HepG2 (cell line): ENCODE data around the gene ARHGEF26. TPM values are rescaled to one million over a fixed set of nuclear protein-coding genes. Genes with fewer than 3 reads are reported as not detected.

Experiments used
- ATAC-seq: fragments of 200-7000 bp; cut with Tn5 transposase; 3 replicates; pipeline ENCODE4 v1.9.1; 2020; ENCODE audit warnings: mild to moderate bottlenecking, moderate library complexity
- BruUV-seq: library from RNA; stranded (reverse); fragments of 400-500 nt; replicated peaks from 2 replicates; lab custom pipeline; 2021; lab: Mats Ljungman, UMichigan
- CTCF ChIA-PET: fragments of 300-600 bp; formaldehyde crosslinking; extraction: SDS; loops from one replicate; lab custom pipeline; 2021; ENCODE audit warnings: low total read pairs, inconsistent platforms, low intra/inter-chr PET ratio; lab: Yijun Ruan, JAX
- POLR2A ChIA-PET: fragments of 350-600 bp; sonication (Branson Sonifier 250); formaldehyde crosslinking; loops from one replicate; lab custom pipeline; 2020; ENCODE audit warnings: antibody characterized with exemption, inconsistent platforms; lab: Yijun Ruan, JAX
- DNase-seq: peaks from one replicate; pipeline ENCODE4 v3.0.0-alpha.2; 2015; ENCODE audit warnings: low spot score
- FAIRE-seq: peaks from 3 replicates; lab custom pipeline; 2011; peaks lifted over from hg19 to GRCh38; lab: Jason Lieb, UNC
- H2AFZ ChIP-seq: one replicate; pipeline ENCODE4 v1.6.1; 2011; ENCODE audit warnings: low read length, inconsistent platforms
- H3K27ac ChIP-seq: fragments of 300-600 bp; 3 replicates; pipeline ENCODE4 v1.8.0; 2011; ENCODE audit warnings: mixed run types, mild to moderate bottlenecking, mixed read lengths, low read length, inconsistent platforms; ENCODE audit not compliant: insufficient read depth; ENCODE audit errors: extremely low read length
- H3K27me3 ChIP-seq, 2 experiments: fragments of 200-600 bp in 1 of 2; 2 replicates in 1 of 2; 3 replicates in 1 of 2; pipeline versions ENCODE4 v1.6.0 to v1.8.0; 2011; ENCODE audit warnings: low read length in 2 of 2, mild to moderate bottlenecking in 2 of 2, moderate library complexity in 2 of 2, inconsistent platforms in 1 of 2; ENCODE audit not compliant: insufficient read depth in 2 of 2, control insufficient read depth in 1 of 2
- H3K36me3 ChIP-seq, 2 experiments: fragments of 200-600 bp in 1 of 2; replicated peaks in 1 of 2; 2 replicates in 1 of 2; 3 replicates in 1 of 2; pipeline versions ENCODE4 v1.5.1 to v1.8.0; 2011; ENCODE audit warnings: low read length in 2 of 2, inconsistent platforms in 1 of 2; ENCODE audit not compliant: insufficient read depth in 2 of 2, control insufficient read depth in 1 of 2
- H3K4me1 ChIP-seq: 2 replicates; pipeline ENCODE4 v1.5.1; 2012; ENCODE audit warnings: low read length, inconsistent platforms; ENCODE audit not compliant: insufficient read depth
- H3K4me2 ChIP-seq: 2 replicates; pipeline ENCODE4 v1.6.0; 2011; ENCODE audit warnings: low read depth, low read length, inconsistent platforms
- H3K4me3 ChIP-seq, 3 experiments: fragments of 200-600 bp in 1 of 3; sonication (generic), shearing (Covaris generic) in 1 of 3; replicated peaks in 1 of 3; 2 replicates each; pipeline ENCODE4 v1.5.1; 2011 to 2016; ENCODE audit warnings: low read length in 3 of 3, inconsistent platforms in 2 of 3, low read depth in 2 of 3, mild to moderate bottlenecking in 2 of 3, control low read depth in 1 of 3, mixed read lengths in 1 of 3; ENCODE audit not compliant: insufficient read depth in 1 of 3
- H3K79me2 ChIP-seq: one replicate; pipeline ENCODE4 v1.6.1; 2011; ENCODE audit warnings: low read length, inconsistent platforms; ENCODE audit not compliant: insufficient read depth
- H3K9ac ChIP-seq: 2 replicates; pipeline ENCODE4 v1.6.0; 2011; ENCODE audit warnings: mild to moderate bottlenecking, low read depth, low read length, inconsistent platforms; ENCODE audit not compliant: insufficient read depth
- H3K9me3 ChIP-seq: 2 replicates; pipeline ENCODE4 v1.5.1; 2012; ENCODE audit warnings: mild to moderate bottlenecking, low read length
- H4K20me1 ChIP-seq: 2 replicates; pipeline ENCODE4 v1.6.0; 2011; ENCODE audit warnings: inconsistent platforms, mild to moderate bottlenecking, low read length, moderate library complexity; ENCODE audit not compliant: insufficient read depth
- HNF4G ChIP-seq, 2 experiments: sonication (generic) in 1 of 2; formaldehyde crosslinking in 1 of 2; IDR thresholded peaks; 2 replicates each; pipeline versions ENCODE4 v1.4.0 to v1.6.1; 2011 to 2020; ENCODE audit warnings: borderline replicate concordance in 2 of 2, low read depth in 2 of 2, mild to moderate bottlenecking in 2 of 2, low read length in 1 of 2, missing genetic modification reagents in 1 of 2, moderate library complexity in 1 of 2
- HOMEZ ChIP-seq: IDR thresholded peaks from 2 replicates; pipeline ENCODE4 v1.6.1; 2016; ENCODE audit warnings: low read depth
- LBX2 ChIP-seq: sonication (generic); formaldehyde crosslinking; IDR thresholded peaks from 2 replicates; pipeline ENCODE4 v1.5.0; 2020; ENCODE audit warnings: missing genetic modification reagents, mild to moderate bottlenecking, borderline replicate concordance
- NCOA2 ChIP-seq: sonication (generic); formaldehyde crosslinking; IDR thresholded peaks from 2 replicates; pipeline ENCODE4 v1.8.0; 2022; ENCODE audit warnings: inconsistent platforms
- NFRKB ChIP-seq: fragments of 450-650 bp; IDR thresholded peaks from 2 replicates; pipeline ENCODE4 v1.6.1; 2017
- STAT6 ChIP-seq: sonication (generic); formaldehyde crosslinking; IDR thresholded peaks from 2 replicates; pipeline ENCODE4 v1.4.0; 2020; ENCODE audit warnings: missing genetic modification reagents, mild to moderate bottlenecking, borderline replicate concordance
- ZBTB4 ChIP-seq: sonication (generic); formaldehyde crosslinking; IDR thresholded peaks from 2 replicates; pipeline ENCODE4 v1.4.0; 2020; ENCODE audit warnings: missing genetic modification reagents, mild to moderate bottlenecking, borderline replicate concordance
- ZFP41 ChIP-seq: sonication (generic); formaldehyde crosslinking; IDR thresholded peaks from 2 replicates; pipeline ENCODE4 v1.4.0; 2020; ENCODE audit warnings: mild to moderate bottlenecking, missing genetic modification reagents, borderline replicate concordance
- ZNF281 ChIP-seq: sonication (generic); formaldehyde crosslinking; IDR thresholded peaks from 2 replicates; pipeline ENCODE4 v1.4.0; 2020; ENCODE audit warnings: missing genetic modification reagents, borderline replicate concordance
- WGBS: methylation state at CpG from one replicate; pipeline ENCODE4 v1.1.6; 2017; ENCODE audit warnings: low lambda C conversion rate; 5-methylcytosine and 5-hydroxymethylcytosine counted together
- in situ Hi-C: cut with HindIII; loops from 2 replicates; pipeline ENCODE4 v1.10.0; 2017; ENCODE audit warnings: low pct_unique_long_range_greater_than_20kb; ENCODE audit not compliant: extremely low pct_ligation_motif_present
- intact Hi-C: fragments of 100-400 bp; cut with micrococcal nuclease; formaldehyde crosslinking; loops from one replicate; pipeline ENCODE4 v1.10.0; 2022; ENCODE audit not compliant: unreplicated experiment
- polyA plus RNA-seq, 8 experiments: library from polyadenylated mRNA; depleted of rRNA in 3 of 8; stranded (reverse) in 7 of 8; unstranded in 1 of 8; fragments of >200 nt; fragmentation: Illumina TruSeq in 4 of 8; extraction: Trizol in 4 of 8; gene quantifications; 2 replicates each; pipeline versions ENCODE4 v1.2.1 to v1.2.3, GENCODE V29; 2011 to 2016; ENCODE audit warnings: low read depth in 4 of 8, missing spikeins in 1 of 8, mixed read lengths in 1 of 8; ENCODE audit not compliant: insufficient read depth in 1 of 8
- total RNA-seq, 5 experiments: library from RNA; depleted of rRNA; stranded (reverse); fragments of >200 nt; fragmentation: Illumina TruSeq; extraction: Trizol; gene quantifications; 2 replicates each; pipeline ENCODE4 v1.2.3, GENCODE V29; 2016; ENCODE audit warnings: low read depth in 1 of 5

The ARHGEF26 gene
- total and polyA plus RNA-seq, 2 of the 13 experiments (the other 11 are each of a cell fraction or from before 2014, with no cell fraction given): 0.74 to 6.1 TPM

GRCh38 chr3:154252759-154253638 lies 131.8 kb downstream of the ARHGEF26 start:
- no TSS peak for BruUV-seq
- H3K36me3 ChIP-seq: peaks cover 0 to 13% of the 10 kb centered on the region in 2 experiments; a peak in 4 of 5 replicates
- DNase-seq: peak; percentile 84
- H3K4me1 ChIP-seq: peaks cover 41% of the 10 kb centered on the region
- ATAC-seq: peak; percentile 83
- POLR2A ChIA-PET: interaction anchor here (1.1 kb wide), 1 partner anchor 132 kb away, joined by 5 read pairs; the partner anchor contains the start of gene ARHGEF26
- H3K9me3 ChIP-seq: no peaks in the 10 kb centered on the region
- CTCF ChIA-PET: interaction anchor here (0.7 to 3.1 kb wide), 4 partner anchors 157 to 235 kb away, joined by 3 to 38 read pairs (median 18); no protein-coding TSS in a partner anchor
- in situ Hi-C loops (loop anchor here (5.0 to 10.0 kb wide), 3 partner anchors 128 to 211 kb away; partner anchors contain the start of gene ARHGEF26), intact Hi-C loops (loop anchor here (1.0 to 10.0 kb wide), 4 partner anchors 128 to 231 kb away; partner anchors contain the start of gene ARHGEF26)
- no peak overlapping the region for H2AFZ ChIP-seq
- no peak overlapping the region for H3K4me3 ChIP-seq
- 13% methylated on average over 11 of the region's 11 CpGs for WGBS
- peak; percentile 87 for FAIRE-seq
- H3K27me3 ChIP-seq: no peaks in the 10 kb centered on the region
- no peak overlapping the region for H3K9ac ChIP-seq
- no peaks in the 10 kb centered on the region for H3K79me2 ChIP-seq
- no peak overlapping the region for H3K27ac ChIP-seq
- no peak overlapping the region for H3K4me2 ChIP-seq
- no peaks in the 10 kb centered on the region for H4K20me1 ChIP-seq
- no peak for TF ChIP-seq STAT6 (CRISPR knock-in tag)
- TF ChIP-seq ZBTB4: no peak
- TF ChIP-seq HOMEZ (CRISPR knock-in tag): no peak
- no peak for TF ChIP-seq LBX2 (CRISPR knock-in tag)
- no peak for TF ChIP-seq HNF4G (IDR thresholded peaks at IDR 0.05; ENCODE audit: borderline replicate concordance, low read depth, low read length)
- TF ChIP-seq HNF4G (CRISPR knock-in tag; IDR thresholded peaks at IDR 0.05; ENCODE audit: borderline replicate concordance, low read depth): no peak
- no peak for TF ChIP-seq ZNF281 (CRISPR knock-in tag)
- TF ChIP-seq NCOA2: no peak
- no peak for TF ChIP-seq NFRKB
- TF ChIP-seq ZFP41 (CRISPR knock-in tag): no peak
